OCI-LY1 (cell line): ENCODE data around the gene OIT3.

Experiments
- H2AFZ ChIP-seq: fragments of 200-600 bp; sonication (generic), shearing (Covaris generic); 2 replicates; pipeline ENCODE4 v1.6.0; 2014; ENCODE audit warnings: antibody characterized with exemption, mild to moderate bottlenecking, low read length
- H3F3A ChIP-seq: fragments of 200-600 bp; sonication (generic), shearing (Covaris generic); 2 replicates; pipeline ENCODE4 v1.6.0; 2014; ENCODE audit warnings: mild to moderate bottlenecking, antibody characterized with exemption, low read length, moderate library complexity; ENCODE audit not compliant: insufficient read depth
- H3K27ac ChIP-seq: fragments of 200-600 bp; sonication (generic); 2 replicates; pipeline ENCODE4 v1.5.1; 2014; ENCODE audit warnings: low read length, mixed run types, mild to moderate bottlenecking, low read depth; ENCODE audit not compliant: poor library complexity, severe bottlenecking
- H3K27me3 ChIP-seq: fragments of 200-600 bp; sonication (generic); 2 replicates; pipeline ENCODE4 v1.6.0; 2014; ENCODE audit warnings: antibody characterized with exemption, mild to moderate bottlenecking, low read length, moderate library complexity; ENCODE audit not compliant: insufficient read depth
- H3K36me3 ChIP-seq: fragments of 200-600 bp; sonication (generic); 2 replicates; pipeline ENCODE4 v1.6.1; 2014; ENCODE audit warnings: mild to moderate bottlenecking, antibody characterized with exemption, low read length, moderate library complexity, mixed read lengths; ENCODE audit not compliant: insufficient read depth
- H3K4me1 ChIP-seq: fragments of 200-600 bp; sonication (generic); 2 replicates; pipeline ENCODE4 v1.5.1; 2014; ENCODE audit warnings: mild to moderate bottlenecking, low read length, moderate library complexity; ENCODE audit not compliant: insufficient read depth, severe bottlenecking
- H3K4me2 ChIP-seq: fragments of 200-600 bp; sonication (generic), shearing (Covaris generic); 2 replicates; pipeline ENCODE4 v1.6.1; 2014; ENCODE audit warnings: low read length
- H3K4me3 ChIP-seq: fragments of 200-600 bp; sonication (generic); 2 replicates; pipeline ENCODE4 v1.5.1; 2014; ENCODE audit warnings: low read length, low read depth, mild to moderate bottlenecking, mixed read lengths; ENCODE audit not compliant: poor library complexity, severe bottlenecking
- H3K79me2 ChIP-seq: fragments of 200-600 bp; shearing (Covaris generic); 2 replicates; pipeline ENCODE4 v1.6.1; 2016; ENCODE audit warnings: mixed run types, low read length, mixed read lengths; ENCODE audit not compliant: insufficient read depth
- H3K9ac ChIP-seq: fragments of 200-600 bp; sonication (generic), shearing (Covaris generic); 2 replicates; pipeline ENCODE4 v1.6.1; 2014; ENCODE audit warnings: mild to moderate bottlenecking, low read length, mixed read lengths
- H3K9me2 ChIP-seq: fragments of 200-600 bp; sonication (generic), shearing (Covaris generic); 2 replicates; pipeline ENCODE4 v1.6.1; 2014; ENCODE audit warnings: low read depth, mild to moderate bottlenecking, low read length, mixed read lengths
- H3K9me3 ChIP-seq: fragments of 200-600 bp; shearing (Covaris generic); 2 replicates; pipeline ENCODE4 v1.6.1; 2014; ENCODE audit warnings: low read length, mixed read lengths
- H4K20me1 ChIP-seq: fragments of 200-600 bp; sonication (generic), shearing (Covaris generic); 2 replicates; pipeline ENCODE4 v1.6.0; 2016; ENCODE audit warnings: mild to moderate bottlenecking, low read length; ENCODE audit not compliant: insufficient read depth
- CTCF ChIP-seq: fragments of 200-600 bp; sonication (generic), shearing (Covaris generic); IDR thresholded peaks from 2 replicates; pipeline ENCODE4 v1.5.1; 2017; ENCODE audit warnings: mild to moderate bottlenecking, antibody characterized with exemption, low read length, moderate library complexity, mixed read lengths
- EZH2 ChIP-seq: fragments of 200-600 bp; sonication (generic), shearing (Covaris generic); IDR thresholded peaks from 2 replicates; pipeline ENCODE4 v1.8.0; 2017; ENCODE audit warnings: borderline replicate concordance, mixed run types, mild to moderate bottlenecking, antibody characterized with exemption, low read length, moderate library complexity, mixed read lengths

OIT3 gene

GRCh38 chr10:72862957-72863356 lies 30.6 kb upstream of the OIT3 start:
- no peaks in the 10 kb centered on the region for H3K9me3 ChIP-seq
- peaks cover 15% of the 10 kb centered on the region; the same call in 1 of the 2 replicates for H3K36me3 ChIP-seq
- H3K4me2 ChIP-seq = no peak overlapping the region
- H3K79me2 ChIP-seq = no peaks in the 10 kb centered on the region
- H3K9me2 ChIP-seq = no peaks in the 10 kb centered on the region
- no peaks in the 10 kb centered on the region for H3K4me1 ChIP-seq
- no peaks in the 10 kb centered on the region for H4K20me1 ChIP-seq
- no peaks in the 10 kb centered on the region for H3K27me3 ChIP-seq
- TF ChIP-seq CTCF (no peak), EZH2 (no peak)
- no peak overlapping the region for H3K9ac ChIP-seq
- no peaks in the 10 kb centered on the region for H3F3A ChIP-seq
- no peak overlapping the region for H3K4me3 ChIP-seq
- H3K27ac ChIP-seq = no peak overlapping the region
- H2AFZ ChIP-seq = no peak overlapping the region

DNA sequence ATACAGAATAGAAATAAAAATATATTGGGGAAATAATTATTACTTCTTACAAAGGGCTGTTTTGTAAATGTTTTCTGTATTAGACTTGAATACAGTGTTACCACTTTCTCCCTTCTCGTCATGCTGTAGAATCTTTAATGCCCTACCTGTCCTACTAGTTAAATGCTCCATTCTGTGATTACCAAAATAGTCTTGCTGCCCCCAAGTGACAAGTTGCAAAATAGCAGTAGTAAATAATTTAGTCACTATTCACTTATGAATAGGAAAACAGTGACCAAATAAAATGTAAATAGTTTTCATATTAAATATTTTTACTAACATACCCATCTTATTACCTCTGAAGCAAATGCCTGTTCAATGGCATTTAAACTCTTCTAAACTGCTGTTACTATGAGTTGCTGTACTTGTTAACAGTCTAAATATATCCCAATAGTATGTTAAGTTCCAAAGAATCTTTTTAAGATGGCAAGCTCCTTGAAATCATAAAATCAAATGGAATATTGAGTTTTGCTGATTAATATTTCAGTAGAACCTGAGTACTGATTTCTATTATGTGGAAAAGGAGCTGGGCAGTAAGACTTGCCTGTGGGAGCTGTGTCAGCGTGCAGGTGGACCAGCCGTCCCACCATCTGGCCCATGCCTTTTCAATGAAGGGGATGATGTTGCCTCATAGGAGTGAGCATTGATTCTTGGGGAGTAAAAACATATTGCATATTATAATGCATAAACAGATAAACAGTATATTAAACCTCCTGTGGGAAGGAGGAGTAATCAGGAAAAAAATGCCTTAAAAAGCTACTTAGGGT lies 18.1 kb upstream of the OIT3 start:
- no peak overlapping the region for H3K4me3 ChIP-seq
- H3K9me2 ChIP-seq = no peaks in the 10 kb centered on the region
- no peak overlapping the region for H3K27ac ChIP-seq
- no peak overlapping the region for H3K4me2 ChIP-seq
- H3K27me3 ChIP-seq = no peaks in the 10 kb centered on the region
- TF ChIP-seq CTCF = peak; percentile 59
- no peak for TF ChIP-seq EZH2
- H2AFZ ChIP-seq = no peak overlapping the region
- H3K36me3 ChIP-seq = peaks cover 32% of the 10 kb centered on the region
- no peak overlapping the region for H3K9ac ChIP-seq
- no peaks in the 10 kb centered on the region for H3F3A ChIP-seq
- no peaks in the 10 kb centered on the region for H3K79me2 ChIP-seq
- no peaks in the 10 kb centered on the region for H3K4me1 ChIP-seq
- no peaks in the 10 kb centered on the region for H4K20me1 ChIP-seq
- H3K9me3 ChIP-seq = 0 out of 2 replicates have a peak, but pooled peaks cover 2% of the 10 kb centered on the region

DNA sequence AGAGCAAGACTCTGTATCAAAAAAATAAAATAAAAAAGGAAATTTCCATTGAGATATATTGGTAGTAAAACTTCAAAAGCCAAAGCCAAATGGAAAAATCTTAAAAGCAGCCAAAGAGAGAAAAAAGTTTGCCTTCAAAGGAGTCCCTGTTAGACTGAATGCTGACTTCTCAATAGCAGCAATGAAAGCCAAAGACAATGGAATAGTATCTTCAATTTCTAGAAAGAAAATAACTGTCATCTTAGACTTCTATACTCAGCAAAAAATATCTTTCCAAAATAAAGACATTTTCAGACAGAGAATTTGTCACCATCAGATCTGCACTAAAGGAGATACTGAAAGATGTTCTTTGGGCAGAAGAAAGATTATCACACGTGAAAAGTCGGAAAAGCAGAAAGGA lies 14.3 kb upstream of the OIT3 start:
- Histone ChIP-seq H3K4me1 (no peaks in the 10 kb centered on the region), H2AFZ (no peak overlapping the region), H4K20me1 (no peaks in the 10 kb centered on the region), H3K79me2 (no peaks in the 10 kb centered on the region), H3K36me3 (peaks cover 25% of the 10 kb centered on the region; the same call in 1 of the 2 replicates), H3K9me3 (0 out of 2 replicates have a peak, but pooled peaks cover 2% of the 10 kb centered on the region), H3K9ac (no peak overlapping the region), H3K4me2 (no peak overlapping the region), H3K4me3 (no peak overlapping the region), H3K27ac (no peak overlapping the region), H3K9me2 (no peaks in the 10 kb centered on the region), H3F3A (no peaks in the 10 kb centered on the region), H3K27me3 (no peaks in the 10 kb centered on the region)
- TF ChIP-seq CTCF (no peak), EZH2 (no peak)
